ENCODE data around the gene PPP2R2C. TPM values are rescaled to one million over a fixed set of nuclear protein-coding genes. Genes with fewer than 3 reads are reported as not detected.

PPP2R2C gene
- total and polyA plus RNA-seq, 4 experiments from 2014 or later = not detected

- Mint-ChIP-seq H3K27me3 (peaks cover 30 to 46% of the 10 kb centered on the region in 2 donors), H3K27ac (no peak overlapping the region), H3K4me1 (no peaks in the 10 kb centered on the region), H3K4me3 (no peak overlapping the region), H3K9me3 (peaks cover 0 to 18% (median 6%) of the 10 kb centered on the region in 8 donors), H3K36me3 (no peaks in the 10 kb centered on the region)
- intact Hi-C loops (cut with micrococcal nuclease) = no loop called here
- CTCF ChIA-PET (ENCODE audit: partially characterized antibody) = no interaction called here
- Histone ChIP-seq H3K4me3 (ENCODE audit: low read length in 2 of 2) (no peak overlapping the region), H3K27ac (ENCODE audit: low read depth, low read length) (no peak overlapping the region), H3K4me1 (ENCODE audit: insufficient read depth, low read length) (no peaks in the 10 kb centered on the region), H3K9me3 (ENCODE audit: control insufficient read depth in 1 of 2, low read length in 2 of 2) (no peaks in the 10 kb centered on the region), H3K27me3 (ENCODE audit: insufficient read depth, low read length) (no peaks in the 10 kb centered on the region), H3K36me3 (ENCODE audit: insufficient read depth, low read length) (no peaks in the 10 kb centered on the region)
- no peak for DNase-seq
- POLR2A ChIA-PET (ENCODE audit: partially characterized antibody) = no interaction called here
Measured at GRCh38 chr4:6493658-6494304, 21.4 kb upstream of the PPP2R2C start.

GRCh38 chr4:6492861-6493657 is 20.6 kb upstream of the PPP2R2C start:
- Histone ChIP-seq H3K4me1 (ENCODE audit: insufficient read depth, low read length) (no peaks in the 10 kb centered on the region), H3K27ac (ENCODE audit: low read depth, low read length) (no peak overlapping the region), H3K27me3 (ENCODE audit: insufficient read depth, low read length) (no peaks in the 10 kb centered on the region), H3K4me3 (ENCODE audit: low read length in 2 of 2) (no peak overlapping the region), H3K9me3 (ENCODE audit: control insufficient read depth in 1 of 2, low read length in 2 of 2) (no peaks in the 10 kb centered on the region), H3K36me3 (ENCODE audit: insufficient read depth, low read length) (no peaks in the 10 kb centered on the region)
- Mint-ChIP-seq H3K9me3 (peaks cover 0 to 21% (median 9%) of the 10 kb centered on the region in 8 donors), H3K27me3 (peaks cover 31 to 47% of the 10 kb centered on the region in 2 donors), H3K36me3 (no peaks in the 10 kb centered on the region), H3K4me3 (no peak overlapping the region), H3K27ac (no peak overlapping the region), H3K4me1 (no peaks in the 10 kb centered on the region)
- ChIA-PET POLR2A (ENCODE audit: partially characterized antibody) (no interaction called here), CTCF (ENCODE audit: partially characterized antibody) (no interaction called here)
- no peak for DNase-seq
- intact Hi-C loops (cut with micrococcal nuclease) = no loop called here

- no peak for DNase-seq
- H3K4me3 Mint-ChIP-seq = no peak overlapping the region
- CTCF ChIA-PET (ENCODE audit: partially characterized antibody) = no interaction called here
- POLR2A ChIA-PET (ENCODE audit: partially characterized antibody) = no interaction called here
- Histone ChIP-seq H3K4me3 (ENCODE audit: low read length in 2 of 2) (no peak overlapping the region), H3K9me3 (ENCODE audit: control insufficient read depth in 1 of 2, low read length in 2 of 2) (no peaks in the 10 kb centered on the region), H3K36me3 (ENCODE audit: insufficient read depth, low read length) (no peaks in the 10 kb centered on the region), H3K4me1 (ENCODE audit: insufficient read depth, low read length) (no peaks in the 10 kb centered on the region), H3K27ac (ENCODE audit: low read depth, low read length) (no peak overlapping the region), H3K27me3 (ENCODE audit: insufficient read depth, low read length) (no peaks in the 10 kb centered on the region)
- intact Hi-C loops (cut with micrococcal nuclease) = no loop called here
- H3K9me3 Mint-ChIP-seq = peaks cover 0 to 28% (median 18%) of the 10 kb centered on the region in 8 donors
- H3K27ac Mint-ChIP-seq = no peak overlapping the region
- H3K4me1 Mint-ChIP-seq = no peaks in the 10 kb centered on the region
- H3K36me3 Mint-ChIP-seq = no peaks in the 10 kb centered on the region
- H3K27me3 Mint-ChIP-seq = peaks cover 31 to 46% of the 10 kb centered on the region in 2 donors
Measured at GRCh38 chr4:6492027-6492590, 19.7 kb upstream of the PPP2R2C start.

- no peak overlapping the region for H3K27ac ChIP-seq (ENCODE audit: low read depth, low read length)
- no peaks in the 10 kb centered on the region for H3K36me3 ChIP-seq (ENCODE audit: insufficient read depth, low read length)
- intact Hi-C loops (cut with micrococcal nuclease) = no loop called here
- H3K27ac Mint-ChIP-seq = no peak overlapping the region
- no peak for DNase-seq
- no peaks in the 10 kb centered on the region for H3K27me3 ChIP-seq (ENCODE audit: insufficient read depth, low read length)
- POLR2A ChIA-PET (ENCODE audit: partially characterized antibody) = no interaction called here
- no peak overlapping the region for H3K4me3 Mint-ChIP-seq
- H3K36me3 Mint-ChIP-seq = no peaks in the 10 kb centered on the region
- H3K27me3 Mint-ChIP-seq = peaks cover 34 to 45% of the 10 kb centered on the region in 2 donors
- no peaks in the 10 kb centered on the region for H3K4me1 Mint-ChIP-seq
- H3K4me3 ChIP-seq (ENCODE audit: low read length in 2 of 2) = no peak overlapping the region
- H3K9me3 ChIP-seq (ENCODE audit: control insufficient read depth in 1 of 2, low read length in 2 of 2) = no peaks in the 10 kb centered on the region
- CTCF ChIA-PET (ENCODE audit: partially characterized antibody) = no interaction called here
- no peaks in the 10 kb centered on the region for H3K4me1 ChIP-seq (ENCODE audit: insufficient read depth, low read length)
- H3K9me3 Mint-ChIP-seq = peaks cover 0 to 34% (median 25%) of the 10 kb centered on the region in 8 donors
Measured at GRCh38 chr4:6491235-6491634, 18.8 kb upstream of the PPP2R2C start.

GRCh38 chr4:6489927-6490326 is 17.5 kb upstream of the PPP2R2C start:
- no peak overlapping the region for H3K27ac ChIP-seq (ENCODE audit: low read depth, low read length)
- ChIA-PET CTCF (ENCODE audit: partially characterized antibody) (no interaction called here), POLR2A (ENCODE audit: partially characterized antibody) (no interaction called here)
- Mint-ChIP-seq H3K27ac (no peak overlapping the region), H3K36me3 (no peaks in the 10 kb centered on the region), H3K27me3 (peaks cover 31 to 38% of the 10 kb centered on the region in 2 donors), H3K4me1 (no peaks in the 10 kb centered on the region), H3K9me3 (peaks cover 0 to 46% (median 36%) of the 10 kb centered on the region in 8 donors), H3K4me3 (no peak overlapping the region)
- DNase-seq = no peak
- no peaks in the 10 kb centered on the region for H3K36me3 ChIP-seq (ENCODE audit: insufficient read depth, low read length)
- intact Hi-C loops (cut with micrococcal nuclease) = no loop called here
- no peak overlapping the region for H3K4me3 ChIP-seq (ENCODE audit: low read length in 2 of 2)
- no peaks in the 10 kb centered on the region for H3K9me3 ChIP-seq (ENCODE audit: control insufficient read depth in 1 of 2, low read length in 2 of 2)
- no peaks in the 10 kb centered on the region for H3K27me3 ChIP-seq (ENCODE audit: insufficient read depth, low read length)
- H3K4me1 ChIP-seq (ENCODE audit: insufficient read depth, low read length) = no peaks in the 10 kb centered on the region

- Mint-ChIP-seq H3K4me1 (peaks cover 0 to 2% (median 0%) of the 10 kb centered on the region in 4 donors), H3K27me3 (peaks cover 16 to 22% of the 10 kb centered on the region in 2 donors), H3K36me3 (no peaks in the 10 kb centered on the region), H3K9me3 (peaks cover 0 to 48% (median 39%) of the 10 kb centered on the region in 8 donors), H3K27ac (no peak overlapping the region), H3K4me3 (no peak overlapping the region)
- CTCF ChIA-PET (ENCODE audit: partially characterized antibody) = no interaction called here
- POLR2A ChIA-PET (ENCODE audit: partially characterized antibody) = no interaction called here
- no peak overlapping the region for H3K27ac ChIP-seq (ENCODE audit: low read depth, low read length)
- no peaks in the 10 kb centered on the region for H3K9me3 ChIP-seq (ENCODE audit: control insufficient read depth in 1 of 2, low read length in 2 of 2)
- DNase-seq = no peak
- H3K4me1 ChIP-seq (ENCODE audit: insufficient read depth, low read length) = no peaks in the 10 kb centered on the region
- H3K36me3 ChIP-seq (ENCODE audit: insufficient read depth, low read length) = no peaks in the 10 kb centered on the region
- no peaks in the 10 kb centered on the region for H3K27me3 ChIP-seq (ENCODE audit: insufficient read depth, low read length)
- no peak overlapping the region for H3K4me3 ChIP-seq (ENCODE audit: low read length in 2 of 2)
- intact Hi-C loops (cut with micrococcal nuclease) = no loop called here
Measured at GRCh38 chr4:6487466-6487865, 15.1 kb upstream of the PPP2R2C start.

- intact Hi-C loops (cut with micrococcal nuclease) = no loop called here
- Histone ChIP-seq H3K27ac (ENCODE audit: low read depth, low read length) (no peak overlapping the region), H3K4me1 (ENCODE audit: insufficient read depth, low read length) (no peaks in the 10 kb centered on the region), H3K4me3 (ENCODE audit: low read length in 2 of 2) (no peak overlapping the region), H3K36me3 (ENCODE audit: insufficient read depth, low read length) (no peaks in the 10 kb centered on the region), H3K9me3 (ENCODE audit: control insufficient read depth in 1 of 2, low read length in 2 of 2) (no peaks in the 10 kb centered on the region), H3K27me3 (ENCODE audit: insufficient read depth, low read length) (no peaks in the 10 kb centered on the region)
- Mint-ChIP-seq H3K36me3 (no peaks in the 10 kb centered on the region), H3K4me1 (peaks cover 0 to 2% (median 0%) of the 10 kb centered on the region in 4 donors), H3K9me3 (peaks cover 0 to 12% (median 8%) of the 10 kb centered on the region in 8 donors), H3K4me3 (no peak overlapping the region), H3K27me3 (peaks cover 17 to 21% of the 10 kb centered on the region in 2 donors), H3K27ac (no peak overlapping the region)
- DNase-seq = no peak
- POLR2A ChIA-PET (ENCODE audit: partially characterized antibody) = no interaction called here
- CTCF ChIA-PET (ENCODE audit: partially characterized antibody) = no interaction called here
Measured at GRCh38 chr4:6480534-6481088, 8.2 kb upstream of the PPP2R2C start.
